Measurements from ENCODE around the gene HMCN2.

DNA sequence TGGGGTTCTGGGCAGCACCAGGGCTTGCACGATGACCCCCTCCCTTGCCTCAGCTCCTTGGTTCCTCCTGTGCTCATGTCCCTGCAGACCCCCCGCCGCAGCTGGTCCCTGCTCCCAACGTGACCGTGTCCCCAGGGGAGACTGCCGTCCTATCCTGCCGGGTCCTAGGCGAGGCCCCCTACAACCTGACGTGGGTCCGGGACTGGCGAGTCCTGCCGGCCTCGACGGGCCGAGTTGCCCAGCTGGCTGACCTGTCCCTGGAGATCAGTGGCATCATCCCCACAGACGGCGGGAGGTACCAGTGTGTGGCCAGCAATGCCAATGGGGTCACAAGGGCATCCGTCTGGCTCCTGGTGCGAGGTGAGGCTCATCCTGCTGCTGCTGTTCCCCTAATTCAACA, 39.1 kb downstream of the HMCN2 start:
- TF ChIP-seq, protein P1, sequence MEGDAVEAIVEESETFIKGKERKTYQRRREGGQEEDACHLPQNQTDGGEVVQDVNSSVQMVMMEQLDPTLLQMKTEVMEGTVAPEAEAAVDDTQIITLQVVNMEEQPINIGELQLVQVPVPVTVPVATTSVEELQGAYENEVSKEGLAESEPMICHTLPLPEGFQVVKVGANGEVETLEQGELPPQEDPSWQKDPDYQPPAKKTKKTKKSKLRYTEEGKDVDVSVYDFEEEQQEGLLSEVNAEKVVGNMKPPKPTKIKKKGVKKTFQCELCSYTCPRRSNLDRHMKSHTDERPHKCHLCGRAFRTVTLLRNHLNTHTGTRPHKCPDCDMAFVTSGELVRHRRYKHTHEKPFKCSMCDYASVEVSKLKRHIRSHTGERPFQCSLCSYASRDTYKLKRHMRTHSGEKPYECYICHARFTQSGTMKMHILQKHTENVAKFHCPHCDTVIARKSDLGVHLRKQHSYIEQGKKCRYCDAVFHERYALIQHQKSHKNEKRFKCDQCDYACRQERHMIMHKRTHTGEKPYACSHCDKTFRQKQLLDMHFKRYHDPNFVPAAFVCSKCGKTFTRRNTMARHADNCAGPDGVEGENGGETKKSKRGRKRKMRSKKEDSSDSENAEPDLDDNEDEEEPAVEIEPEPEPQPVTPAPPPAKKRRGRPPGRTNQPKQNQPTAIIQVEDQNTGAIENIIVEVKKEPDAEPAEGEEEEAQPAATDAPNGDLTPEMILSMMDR (IDR thresholded peaks at IDR 0.05): no peak
- TF ChIP-seq POLR2A (IDR thresholded peaks at IDR 0.05): no peak
